ENCODE measurements around the gene FGFR4.
"Not testable (repeated sequence)": the region's sequence is repeated elsewhere in the genome, so short reads cannot be mapped to it uniquely, and the experiment has no call there.

The FGFR4 gene

DNA sequence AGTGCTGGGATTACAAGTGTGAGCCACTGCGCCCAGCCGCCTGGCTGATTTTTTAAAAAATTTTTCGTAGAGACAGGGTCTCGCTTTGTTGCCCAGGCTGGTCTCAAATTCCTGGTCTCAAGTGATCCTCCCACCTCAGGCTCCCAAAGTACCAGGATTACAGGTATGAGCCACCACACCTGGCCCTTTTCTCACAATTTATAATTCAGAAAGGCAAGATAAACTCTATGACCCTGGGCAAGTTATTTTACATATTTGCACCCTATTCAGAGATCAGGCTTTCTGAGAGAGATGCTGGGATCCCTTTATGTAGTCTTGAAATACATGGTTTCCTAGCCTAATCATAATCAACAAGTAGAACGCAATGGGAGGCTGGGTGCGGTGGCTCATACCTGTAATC, 43.6 kb upstream of the FGFR4 start:
- TF ChIP-seq EZH2phosphoT487 (IDR thresholded peaks at IDR 0.05; ENCODE audit: low read depth) = no peak
- TF ChIP-seq, protein P1, sequence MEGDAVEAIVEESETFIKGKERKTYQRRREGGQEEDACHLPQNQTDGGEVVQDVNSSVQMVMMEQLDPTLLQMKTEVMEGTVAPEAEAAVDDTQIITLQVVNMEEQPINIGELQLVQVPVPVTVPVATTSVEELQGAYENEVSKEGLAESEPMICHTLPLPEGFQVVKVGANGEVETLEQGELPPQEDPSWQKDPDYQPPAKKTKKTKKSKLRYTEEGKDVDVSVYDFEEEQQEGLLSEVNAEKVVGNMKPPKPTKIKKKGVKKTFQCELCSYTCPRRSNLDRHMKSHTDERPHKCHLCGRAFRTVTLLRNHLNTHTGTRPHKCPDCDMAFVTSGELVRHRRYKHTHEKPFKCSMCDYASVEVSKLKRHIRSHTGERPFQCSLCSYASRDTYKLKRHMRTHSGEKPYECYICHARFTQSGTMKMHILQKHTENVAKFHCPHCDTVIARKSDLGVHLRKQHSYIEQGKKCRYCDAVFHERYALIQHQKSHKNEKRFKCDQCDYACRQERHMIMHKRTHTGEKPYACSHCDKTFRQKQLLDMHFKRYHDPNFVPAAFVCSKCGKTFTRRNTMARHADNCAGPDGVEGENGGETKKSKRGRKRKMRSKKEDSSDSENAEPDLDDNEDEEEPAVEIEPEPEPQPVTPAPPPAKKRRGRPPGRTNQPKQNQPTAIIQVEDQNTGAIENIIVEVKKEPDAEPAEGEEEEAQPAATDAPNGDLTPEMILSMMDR (IDR thresholded peaks at IDR 0.05; ENCODE audit: low read depth, low read length) = no peak

DNA sequence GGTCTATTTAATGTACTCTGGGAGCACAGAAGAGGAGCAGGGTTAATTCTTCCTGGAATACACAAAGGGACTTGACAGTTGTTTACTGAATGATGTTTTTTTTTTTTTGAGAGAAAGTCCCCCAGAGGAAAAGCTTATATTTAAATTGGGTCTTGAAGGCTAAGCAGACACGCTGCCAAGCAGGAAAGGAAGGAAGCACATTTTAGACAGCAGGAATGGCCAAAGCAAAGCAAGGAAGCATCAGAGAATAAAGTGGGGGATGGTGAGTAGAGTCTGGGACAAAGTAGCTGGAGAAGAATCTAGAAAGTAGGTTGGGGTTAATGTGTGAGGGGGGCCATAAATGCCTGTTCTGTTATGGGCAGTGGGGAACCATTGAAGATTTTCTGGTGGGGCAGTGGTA, 42.8 kb upstream of the FGFR4 start:
- Histone ChIP-seq H3K9ac (ENCODE audit: low read length) (no peak overlapping the region), H2AFZ (ENCODE audit: low read depth, low read length) (no peak overlapping the region), H4K20me1 (ENCODE audit: insufficient read depth, low read length) (no peaks in the 10 kb centered on the region), H3K27me3 (ENCODE audit: low read depth, low read length) (no peaks in the 10 kb centered on the region), H3K27ac (ENCODE audit: low read length) (no peak overlapping the region), H3K9me3 (ENCODE audit: insufficient read depth, low read length) (no peaks in the 10 kb centered on the region), H3K36me3 (replicated peaks; ENCODE audit: low read depth, low read length) (peaks cover 32% of the 10 kb centered on the region), H3K4me2 (ENCODE audit: low read length) (no peak overlapping the region), H3K79me2 (ENCODE audit: low read length) (peaks cover 6% of the 10 kb centered on the region), H3K4me3 (ENCODE audit: low read length) (no peak overlapping the region), H3K4me1 (ENCODE audit: low read length) (no peaks in the 10 kb centered on the region)
- TF ChIP-seq, protein P1 (IDR thresholded peaks at IDR 0.05; ENCODE audit: low read depth, low read length) = no peak
- TF ChIP-seq EZH2phosphoT487 (IDR thresholded peaks at IDR 0.05; ENCODE audit: low read depth) = no peak

More for the DNA sequence above, 43.6 kb upstream of the FGFR4 start:
- no peak overlapping the region for H3K27ac ChIP-seq (ENCODE audit: low read length)
- H3K9ac ChIP-seq (ENCODE audit: low read length) = no peak overlapping the region
- H3K36me3 ChIP-seq (replicated peaks; ENCODE audit: low read depth, low read length) = peaks cover 35% of the 10 kb centered on the region
- H2AFZ ChIP-seq (ENCODE audit: low read depth, low read length) = no peak overlapping the region
- H3K79me2 ChIP-seq (ENCODE audit: low read length) = peaks cover 12% of the 10 kb centered on the region
- H3K9me3 ChIP-seq (ENCODE audit: insufficient read depth, low read length) = no peaks in the 10 kb centered on the region
- no peak overlapping the region for H3K4me3 ChIP-seq (ENCODE audit: low read length)
- no peaks in the 10 kb centered on the region for H3K27me3 ChIP-seq (ENCODE audit: low read depth, low read length)
- peaks cover 6% of the 10 kb centered on the region for H3K4me1 ChIP-seq (ENCODE audit: low read length)
- H4K20me1 ChIP-seq (ENCODE audit: insufficient read depth, low read length) = peaks cover 3% of the 10 kb centered on the region; the same call in 1 of the 2 replicates
- no peak overlapping the region for H3K4me2 ChIP-seq (ENCODE audit: low read length)

DNA sequence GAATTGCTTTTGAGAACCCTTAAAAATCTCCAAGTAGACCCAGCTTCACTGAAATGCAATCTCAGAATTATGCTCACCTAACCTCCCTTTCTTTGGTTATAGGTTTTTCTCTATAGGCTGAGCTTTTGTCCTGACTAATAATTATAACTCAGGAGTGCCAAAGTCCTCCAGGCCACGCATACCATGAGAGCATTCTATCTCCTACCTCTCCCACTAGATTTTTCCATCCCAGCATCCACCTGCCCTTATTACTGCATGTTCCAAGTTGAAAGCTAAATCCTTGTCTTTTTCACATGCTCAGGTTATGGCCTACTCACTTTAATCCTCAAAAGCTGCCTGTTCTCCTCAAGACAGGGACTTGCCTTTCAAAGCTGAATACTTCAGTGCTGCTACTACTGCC, 42.1 kb upstream of the FGFR4 start:
- no peak for TF ChIP-seq EZH2phosphoT487 (IDR thresholded peaks at IDR 0.05; ENCODE audit: low read depth)
- TF ChIP-seq, protein P1 (IDR thresholded peaks at IDR 0.05; ENCODE audit: low read depth, low read length) = no peak

DNA sequence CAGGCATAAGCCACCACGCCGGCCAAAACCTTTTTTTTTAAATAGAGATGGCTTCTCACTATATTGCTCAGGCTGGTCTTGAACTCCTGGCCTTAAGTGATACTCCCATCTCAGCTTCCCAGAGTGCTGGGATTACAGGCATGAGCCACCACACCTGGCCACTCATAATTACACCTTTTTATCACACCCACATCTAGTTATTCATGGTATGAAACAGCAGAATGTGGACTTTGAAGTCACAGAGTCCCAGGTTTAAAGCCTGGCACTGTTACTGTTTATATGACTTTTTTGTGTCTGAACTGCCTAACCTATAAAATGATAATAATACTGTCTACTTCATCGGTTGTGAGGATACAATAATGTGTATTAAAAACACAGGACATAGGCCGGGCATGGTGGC, 41.1 kb upstream of the FGFR4 start:
- H3K4me1 ChIP-seq (ENCODE audit: low read length) = no peaks in the 10 kb centered on the region
- H2AFZ ChIP-seq (ENCODE audit: low read depth, low read length) = no peak overlapping the region
- TF ChIP-seq EZH2phosphoT487 (IDR thresholded peaks at IDR 0.05; ENCODE audit: low read depth) = no peak
- TF ChIP-seq, protein P1 (IDR thresholded peaks at IDR 0.05; ENCODE audit: low read depth, low read length) = no peak
- no peak overlapping the region for H3K9ac ChIP-seq (ENCODE audit: low read length)
- H3K4me3 ChIP-seq (ENCODE audit: low read length) = no peak overlapping the region
- peaks cover 39% of the 10 kb centered on the region for H3K36me3 ChIP-seq (replicated peaks; ENCODE audit: low read depth, low read length)
- no peaks in the 10 kb centered on the region for H4K20me1 ChIP-seq (ENCODE audit: insufficient read depth, low read length)
- no peaks in the 10 kb centered on the region for H3K79me2 ChIP-seq (ENCODE audit: low read length)
- no peak overlapping the region for H3K27ac ChIP-seq (ENCODE audit: low read length)
- no peak overlapping the region for H3K4me2 ChIP-seq (ENCODE audit: low read length)
- no peaks in the 10 kb centered on the region for H3K27me3 ChIP-seq (ENCODE audit: low read depth, low read length)
- H3K9me3 ChIP-seq (ENCODE audit: insufficient read depth, low read length) = no peaks in the 10 kb centered on the region

More for the DNA sequence above, 42.1 kb upstream of the FGFR4 start:
- peaks cover 38% of the 10 kb centered on the region for H3K36me3 ChIP-seq (replicated peaks; ENCODE audit: low read depth, low read length)
- H3K9me3 ChIP-seq (ENCODE audit: insufficient read depth, low read length) = no peaks in the 10 kb centered on the region
- H3K9ac ChIP-seq (ENCODE audit: low read length) = no peak overlapping the region
- no peak overlapping the region for H3K4me3 ChIP-seq (ENCODE audit: low read length)
- no peak overlapping the region for H2AFZ ChIP-seq (ENCODE audit: low read depth, low read length)
- no peaks in the 10 kb centered on the region for H3K4me1 ChIP-seq (ENCODE audit: low read length)
- no peaks in the 10 kb centered on the region for H4K20me1 ChIP-seq (ENCODE audit: insufficient read depth, low read length)
- H3K79me2 ChIP-seq (ENCODE audit: low read length) = peaks cover under 1% of the 10 kb centered on the region; the same call in 1 of the 2 replicates
- no peak overlapping the region for H3K4me2 ChIP-seq (ENCODE audit: low read length)
- no peak overlapping the region for H3K27ac ChIP-seq (ENCODE audit: low read length)
- H3K27me3 ChIP-seq (ENCODE audit: low read depth, low read length) = no peaks in the 10 kb centered on the region

DNA sequence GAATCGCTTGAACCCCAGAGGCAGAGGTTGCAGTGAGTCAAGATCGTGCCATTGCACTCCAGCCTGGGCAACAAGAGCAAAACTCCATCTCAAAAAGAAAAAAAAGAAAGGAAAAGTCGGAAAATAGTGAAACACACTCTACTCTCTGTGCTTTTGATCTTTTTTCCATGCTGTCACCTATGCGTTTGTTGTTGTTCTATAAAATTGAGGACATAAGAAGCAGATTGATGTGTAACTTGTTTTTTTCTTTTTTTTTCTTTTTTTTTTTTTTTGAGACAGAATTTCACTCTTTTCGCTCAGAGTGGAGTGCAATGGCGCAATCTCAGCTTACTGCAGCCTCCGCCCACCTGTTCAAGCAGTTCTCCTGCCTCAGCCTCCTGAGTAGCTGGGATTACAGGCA, 38.2 kb upstream of the FGFR4 start:
- not testable (repeated sequence) for H3K79me2 ChIP-seq (ENCODE audit: low read length); H3K27ac ChIP-seq (ENCODE audit: low read length); H4K20me1 ChIP-seq (ENCODE audit: insufficient read depth, low read length); H3K4me2 ChIP-seq (ENCODE audit: low read length); H3K27me3 ChIP-seq (ENCODE audit: low read depth, low read length); H3K9ac ChIP-seq (ENCODE audit: low read length); H2AFZ ChIP-seq (ENCODE audit: low read depth, low read length); H3K4me3 ChIP-seq (ENCODE audit: low read length); H3K9me3 ChIP-seq (ENCODE audit: insufficient read depth, low read length); H3K4me1 ChIP-seq (ENCODE audit: low read length)
- peaks cover 24% of the 10 kb centered on the region for H3K36me3 ChIP-seq (replicated peaks; ENCODE audit: low read depth, low read length)
